ENCODE results near the gene MARCHF11. TPM values are rescaled to one million over a fixed set of nuclear protein-coding genes. Genes with fewer than 3 reads are reported as not detected.

MARCHF11 gene
- total and polyA plus RNA-seq, 2 donors from 2014 or later, result 0.47 TPM; not detected in 1

DNA sequence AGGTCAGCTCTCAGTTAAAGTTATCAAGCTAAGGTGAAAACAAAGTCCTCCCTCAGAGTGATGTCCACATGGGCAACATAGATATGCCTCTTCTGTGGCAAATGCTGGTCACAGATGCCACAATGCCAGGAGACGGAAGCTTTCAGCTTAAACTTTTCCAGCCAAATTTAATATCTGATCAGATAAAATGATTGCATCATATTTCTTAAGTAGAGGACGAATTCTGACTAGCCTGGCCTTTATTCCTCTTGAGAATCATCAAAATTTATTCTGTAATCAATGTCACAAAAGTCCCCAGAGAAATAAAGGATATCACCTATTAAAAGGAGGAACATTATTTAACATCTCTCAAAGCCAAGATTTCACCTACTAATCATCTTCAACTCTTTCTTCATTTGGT is 161.9 kb downstream of the MARCHF11 start:
- H3K4me3 ChIP-seq (ENCODE audit: low read length in 3 of 3), result no peak overlapping the region
- intact Hi-C loops (cut with DNase I), result no loop called here
- no peaks in the 10 kb centered on the region for H3K36me3 ChIP-seq (ENCODE audit: control insufficient read depth in 2 of 3, insufficient read depth in 3 of 3, low read length in 3 of 3)
- H3K27me3 ChIP-seq (ENCODE audit: control insufficient read depth, insufficient read depth, low read length), result no peaks in the 10 kb centered on the region
- TF ChIP-seq, protein P1, sequence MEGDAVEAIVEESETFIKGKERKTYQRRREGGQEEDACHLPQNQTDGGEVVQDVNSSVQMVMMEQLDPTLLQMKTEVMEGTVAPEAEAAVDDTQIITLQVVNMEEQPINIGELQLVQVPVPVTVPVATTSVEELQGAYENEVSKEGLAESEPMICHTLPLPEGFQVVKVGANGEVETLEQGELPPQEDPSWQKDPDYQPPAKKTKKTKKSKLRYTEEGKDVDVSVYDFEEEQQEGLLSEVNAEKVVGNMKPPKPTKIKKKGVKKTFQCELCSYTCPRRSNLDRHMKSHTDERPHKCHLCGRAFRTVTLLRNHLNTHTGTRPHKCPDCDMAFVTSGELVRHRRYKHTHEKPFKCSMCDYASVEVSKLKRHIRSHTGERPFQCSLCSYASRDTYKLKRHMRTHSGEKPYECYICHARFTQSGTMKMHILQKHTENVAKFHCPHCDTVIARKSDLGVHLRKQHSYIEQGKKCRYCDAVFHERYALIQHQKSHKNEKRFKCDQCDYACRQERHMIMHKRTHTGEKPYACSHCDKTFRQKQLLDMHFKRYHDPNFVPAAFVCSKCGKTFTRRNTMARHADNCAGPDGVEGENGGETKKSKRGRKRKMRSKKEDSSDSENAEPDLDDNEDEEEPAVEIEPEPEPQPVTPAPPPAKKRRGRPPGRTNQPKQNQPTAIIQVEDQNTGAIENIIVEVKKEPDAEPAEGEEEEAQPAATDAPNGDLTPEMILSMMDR (IDR thresholded peaks at IDR 0.05; ENCODE audit: borderline replicate concordance, extremely low read depth, insufficient read depth), result no peak
- H3K27ac ChIP-seq (ENCODE audit: low read depth in 2 of 2, low read length in 2 of 2), result no peak overlapping the region
- H3K4me1 ChIP-seq (ENCODE audit: control insufficient read depth in 2 of 3, insufficient read depth in 2 of 3, low read depth in 1 of 3, low read length in 3 of 3), result no peaks in the 10 kb centered on the region
- no peak for FAIRE-seq
- DNase-seq, result no peak
- H3K9me3 ChIP-seq (ENCODE audit: control insufficient read depth in 2 of 3, insufficient read depth in 1 of 3, low read length in 3 of 3), result no peaks in the 10 kb centered on the region
- no peak overlapping the region for H3K9ac ChIP-seq (ENCODE audit: low read length in 3 of 3)
